Fibroblast of the aortic adventitia (primary cell): ENCODE measurements around the gene KRTAP12-2. TPM values are rescaled to one million over a fixed set of nuclear protein-coding genes. Genes with fewer than 3 reads are reported as not detected.

Experiments used
- DNase-seq: peaks from one replicate; pipeline ENCODE4 v3.0.0-alpha.2; 2010; ENCODE audit warnings: low read depth
- H3K4me3 ChIP-seq: 2 replicates; pipeline ENCODE4 v1.5.1; 2011; ENCODE audit warnings: low read depth, mild to moderate bottlenecking, control low read depth, low read length, moderate library complexity
- CTCF ChIP-seq: IDR thresholded peaks from 2 replicates; pipeline ENCODE4 v1.5.1; 2011; ENCODE audit warnings: mild to moderate bottlenecking, low read length, control low read depth, inconsistent platforms; ENCODE audit not compliant: insufficient read depth
- total RNA-seq: library from RNA; depleted of rRNA; stranded (reverse); fragments of >200 nt; gene quantifications from 2 replicates; pipeline ENCODE4 v1.2.3, GENCODE V29; 2012; ENCODE audit warnings: low replicate concordance

Gene KRTAP12-2
- total RNA-seq, 1 donor, result not detected

- H3K4me3 ChIP-seq, result no peak overlapping the region
- DNase-seq, result no peak
- TF ChIP-seq CTCF, result no peak
These were observed 8.2 kb downstream of the KRTAP12-2 start for GRCh38 chr21:44658541-44658910.

DNA sequence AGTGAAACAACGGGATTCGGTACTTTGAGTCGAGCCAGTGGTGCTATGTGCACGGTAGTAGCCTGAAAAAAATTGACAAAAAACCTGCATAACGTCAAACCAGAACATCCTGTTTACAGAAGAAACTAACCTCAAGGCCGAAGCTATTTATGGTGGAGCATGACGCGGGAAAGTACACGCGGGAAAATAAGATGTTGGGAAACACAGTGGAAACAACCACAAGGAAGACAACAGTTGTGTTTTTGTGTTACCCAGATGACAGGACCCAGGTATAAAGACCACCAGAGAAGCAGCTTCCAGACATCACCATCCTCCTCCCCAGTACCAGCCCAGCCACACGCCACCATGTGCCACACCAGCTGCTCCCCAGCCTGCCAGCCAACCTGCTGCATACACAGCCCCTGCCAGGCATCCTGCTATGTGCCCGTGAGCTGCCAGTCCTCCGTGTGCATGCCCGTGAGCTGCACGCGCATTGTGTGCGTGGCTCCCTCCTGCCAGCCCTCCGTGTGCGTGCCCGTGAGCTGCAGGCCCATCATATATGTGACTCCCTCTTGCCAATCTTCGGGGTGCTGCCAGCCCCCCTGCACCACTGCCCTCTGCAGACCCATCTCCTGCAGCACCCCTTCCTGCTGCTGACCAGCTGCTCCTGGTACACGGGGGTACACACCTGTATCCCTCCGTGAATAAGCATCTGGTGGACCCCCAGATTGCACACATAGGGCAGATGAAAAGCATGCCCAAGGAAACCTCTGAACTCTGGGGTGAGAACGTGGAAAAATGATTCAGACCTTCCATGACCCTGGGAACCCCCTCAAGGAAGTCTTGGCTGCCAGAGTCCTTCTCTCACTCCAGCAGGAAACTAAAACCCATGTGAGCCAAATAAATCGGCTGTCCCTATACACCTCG, 8.8 kb downstream of the KRTAP12-2 start, which contains the start of gene KRTAP12-3:
Gene KRTAP12-3, plus strand, starts transcription at position 298 of the 906 bp plus-strand sequence. Its CDS starts 48 bp downstream, at position 346.
- TF ChIP-seq CTCF, result no peak
- no peak within 1 kb of the TSS for H3K4me3 ChIP-seq
- DNase-seq, result no peak

- no peak for DNase-seq
- no peak for TF ChIP-seq CTCF
- no peak overlapping the region for H3K4me3 ChIP-seq
These were observed 9.9 kb downstream of the KRTAP12-2 start for GRCh38 chr21:44656868-44657267.

DNA sequence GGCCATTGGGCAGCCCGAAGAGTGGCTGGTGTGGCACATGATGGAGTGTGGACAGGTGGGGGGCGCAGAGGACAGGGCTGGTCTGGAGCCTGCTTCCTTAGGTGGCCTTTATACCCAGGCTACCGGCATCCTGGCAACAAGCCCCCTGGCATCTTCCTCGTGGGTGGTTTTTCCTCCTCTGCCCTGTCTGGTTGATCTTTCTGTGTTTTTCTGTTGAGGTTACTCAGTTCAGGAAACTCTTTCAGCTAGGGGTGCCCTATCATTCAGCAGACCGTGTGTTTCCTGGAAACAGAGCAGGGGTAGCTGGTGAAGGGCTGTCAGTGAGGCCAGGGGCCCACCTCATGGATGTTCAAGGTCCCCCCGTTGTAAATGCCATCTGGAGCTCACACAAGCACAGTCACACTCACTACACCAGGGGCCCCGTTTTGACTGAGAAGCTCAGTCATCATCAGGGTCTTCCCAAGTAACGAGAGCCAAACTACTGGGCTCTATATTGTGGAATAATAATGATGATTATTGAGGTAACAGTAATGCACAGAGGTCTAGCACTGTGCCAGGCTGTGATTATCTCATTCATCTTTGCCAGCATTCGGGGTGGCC, 12.1 kb downstream of the KRTAP12-2 start, which contains the start of gene KRTAP12-4:
Gene KRTAP12-4, minus strand, starts transcription at position 84 of the 600 bp plus-strand sequence. Its CDS starts 45 bp downstream, at position 39.
- DNase-seq, result no peak
- H3K4me3 ChIP-seq, result no peak within 1 kb of the TSS
- no peak for TF ChIP-seq CTCF

GRCh38 chr21:44653656-44654575, 12.8 kb downstream of the KRTAP12-2 start:
- no peak overlapping the region for H3K4me3 ChIP-seq
- no peak for TF ChIP-seq CTCF
- no peak for DNase-seq

- no peak for DNase-seq
- H3K4me3 ChIP-seq, result no peak overlapping the region
- no peak for TF ChIP-seq CTCF
These were observed 13.6 kb downstream of the KRTAP12-2 start for GRCh38 chr21:44653123-44653522.
